GM21723 (cell line): ENCODE results near the gene NRIP1.

Experiments
- ATAC-seq: cut with Tn5 transposase; IDR thresholded peaks from one replicate; pipeline ENCODE4 v1.9.1; 2021; ENCODE audit warnings: mild to moderate bottlenecking, moderate library complexity; ENCODE audit not compliant: unreplicated experiment

The NRIP1 gene

GRCh38 chr21:15065392-15066122 is 757 bp upstream of the NRIP1 start:
- ATAC-seq: peak; percentile 39

DNA sequence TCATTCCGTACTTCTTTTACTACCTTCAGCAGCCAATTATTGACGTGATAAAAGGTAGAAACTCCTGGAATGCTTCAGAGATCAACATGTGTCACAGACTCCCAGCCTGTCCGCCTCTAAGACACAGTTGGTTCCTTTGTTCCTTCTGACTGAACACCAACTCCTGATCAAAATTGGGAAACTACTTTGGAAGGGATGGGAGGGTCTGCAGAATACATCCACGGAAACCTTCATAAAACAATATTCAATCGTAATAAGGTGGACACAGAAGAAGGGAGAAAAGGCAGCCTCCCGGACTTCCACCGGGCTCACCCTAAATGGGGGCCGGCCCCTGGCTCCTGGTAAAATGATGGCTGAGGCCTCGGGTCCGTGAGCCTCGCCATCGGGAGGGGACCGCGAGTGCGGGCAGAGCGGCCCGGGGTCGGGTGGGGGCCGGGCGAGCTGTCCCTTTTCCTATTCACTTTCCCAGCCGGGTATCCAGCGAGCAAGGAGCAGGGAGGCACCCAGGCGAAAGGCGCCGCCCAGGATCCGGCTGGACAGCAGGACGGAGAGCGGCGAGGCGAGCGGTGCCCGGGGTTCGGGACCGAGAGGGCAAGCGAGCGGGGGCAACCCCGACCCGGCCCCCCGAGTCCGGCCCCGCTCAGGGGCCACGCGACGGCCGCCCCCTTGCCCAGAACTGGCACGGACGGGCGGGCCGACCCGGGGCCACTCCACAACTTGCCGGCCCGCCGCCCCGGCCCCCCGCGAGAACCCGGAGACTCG is 805 bp downstream of the NRIP1 start:
- ATAC-seq: peak; percentile 9

DNA sequence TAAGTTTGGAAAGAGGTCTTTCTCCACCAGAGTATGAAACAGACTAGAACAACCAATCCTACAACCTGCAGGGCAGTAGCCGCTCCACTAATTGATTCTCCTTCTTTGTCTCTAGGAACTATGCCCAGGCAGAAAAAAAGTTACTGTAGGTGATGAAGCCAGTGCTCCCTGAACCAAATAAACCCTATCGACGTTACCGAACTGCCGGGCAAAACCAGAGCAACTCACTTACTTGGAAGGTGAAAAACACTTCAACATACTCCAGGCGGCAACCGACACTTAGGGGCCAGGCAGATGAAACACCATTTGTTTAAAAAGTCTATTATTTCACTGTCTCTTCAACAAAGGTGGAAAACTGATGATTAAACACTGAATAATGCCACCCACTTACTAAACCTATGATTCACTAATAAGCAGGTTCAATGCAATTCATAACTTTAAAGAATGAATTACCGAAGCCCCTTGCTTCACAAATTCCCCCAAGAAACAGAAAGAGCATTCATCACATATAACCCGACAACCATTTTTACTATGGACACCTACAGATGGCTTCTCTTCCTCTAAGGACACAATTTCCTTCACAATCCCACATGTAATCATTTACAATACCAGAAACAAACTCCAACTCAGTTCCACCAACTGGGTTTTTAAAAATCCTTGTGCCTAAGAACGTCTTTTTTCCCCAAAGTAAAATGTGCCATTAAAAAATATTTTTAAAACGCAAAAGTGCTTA is 1.6 kb downstream of the NRIP1 start:
- ATAC-seq: no peak

- no peak for ATAC-seq
Observed at GRCh38 chr21:15062606-15062965, 2.2 kb downstream of the NRIP1 start.

GRCh38 chr21:15061747-15062605 is 2.8 kb downstream of the NRIP1 start:
- ATAC-seq: no peak

DNA sequence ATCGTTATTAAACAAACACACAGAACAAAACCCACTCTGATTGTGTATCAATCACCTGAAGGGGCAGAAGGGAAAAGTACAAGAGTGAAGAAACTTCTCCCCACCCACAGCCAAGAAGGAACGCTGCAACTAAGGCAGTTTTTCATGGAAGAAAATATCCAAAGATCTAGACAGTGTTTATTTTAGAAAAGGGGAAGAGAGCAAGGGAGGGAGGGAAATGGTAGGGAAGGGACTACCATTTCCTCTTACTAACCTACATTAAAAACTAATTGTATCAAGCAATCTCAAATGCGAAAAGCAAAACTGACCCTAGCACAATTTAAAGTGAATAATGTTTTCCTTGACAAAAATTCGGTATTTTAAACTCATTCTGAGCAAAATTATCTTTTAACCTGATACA is 3.5 kb downstream of the NRIP1 start:
- ATAC-seq: no peak

DNA sequence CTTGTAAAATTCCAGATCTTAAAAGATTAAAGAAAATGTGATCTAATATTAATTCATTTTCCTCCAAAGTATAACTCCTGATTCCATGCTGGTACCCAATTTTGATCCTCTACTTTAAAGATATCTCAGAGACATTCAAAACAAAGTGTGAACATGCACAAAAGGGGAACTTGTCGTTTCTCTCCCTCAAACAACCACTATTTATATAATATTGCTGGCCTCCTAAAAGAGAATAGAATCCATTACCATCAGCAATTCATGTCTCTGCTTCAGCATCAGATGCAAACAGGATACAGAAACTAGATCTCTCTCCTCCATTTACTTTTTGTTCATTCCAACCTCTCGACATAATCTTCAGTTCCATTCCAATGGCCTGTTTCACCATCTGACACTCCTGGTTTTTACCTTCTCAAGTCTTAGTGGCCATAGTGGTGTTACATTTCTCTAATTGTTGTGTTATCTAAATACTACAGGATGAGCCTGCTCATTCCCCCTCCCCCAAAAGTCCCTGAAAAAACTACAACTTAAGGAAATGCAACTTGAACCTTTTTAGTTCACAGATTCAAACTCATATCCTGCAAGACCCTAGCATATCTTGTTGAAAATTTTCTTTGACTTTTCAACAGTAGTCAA is 4.1 kb downstream of the NRIP1 start:
- ATAC-seq: no peak

DNA sequence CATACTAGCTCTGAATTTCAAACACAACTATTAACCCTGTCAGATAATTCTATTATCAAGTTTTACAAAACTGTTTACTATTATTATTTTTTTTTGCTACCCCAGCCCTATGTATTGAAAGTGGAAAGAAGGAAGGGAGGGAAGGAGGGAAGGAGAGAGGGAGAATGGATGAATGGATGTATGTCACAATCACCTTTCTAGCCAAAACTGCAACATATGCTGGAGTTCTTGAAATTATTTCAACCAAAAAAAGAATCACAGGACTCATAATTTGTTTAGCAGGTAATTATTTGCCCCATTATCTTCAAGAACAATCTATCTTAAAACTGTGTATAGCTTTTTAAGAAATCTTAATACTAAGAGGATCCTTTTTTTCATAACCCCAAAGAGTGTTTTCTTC is 5.4 kb downstream of the NRIP1 start:
- ATAC-seq: no peak

DNA sequence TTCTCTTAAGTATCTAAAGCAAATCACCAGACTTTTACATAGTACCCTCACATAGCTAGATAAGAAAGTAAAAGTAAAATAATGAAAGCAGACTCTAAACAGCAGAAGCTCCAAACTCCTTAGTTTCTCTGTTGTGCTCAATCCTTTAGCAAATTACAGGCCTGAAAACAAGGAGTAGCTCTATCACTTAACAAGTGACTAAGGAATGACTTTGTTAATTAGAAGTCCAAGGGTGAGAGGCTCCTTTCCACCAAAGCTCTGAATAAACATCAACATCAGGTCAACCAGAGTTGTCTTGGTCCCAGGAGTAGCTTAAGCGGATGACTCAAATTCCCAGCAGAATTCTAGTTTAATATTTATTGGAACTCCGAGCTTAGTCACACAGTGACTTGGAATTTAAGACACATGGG is 5.9 kb downstream of the NRIP1 start:
- no peak for ATAC-seq

DNA sequence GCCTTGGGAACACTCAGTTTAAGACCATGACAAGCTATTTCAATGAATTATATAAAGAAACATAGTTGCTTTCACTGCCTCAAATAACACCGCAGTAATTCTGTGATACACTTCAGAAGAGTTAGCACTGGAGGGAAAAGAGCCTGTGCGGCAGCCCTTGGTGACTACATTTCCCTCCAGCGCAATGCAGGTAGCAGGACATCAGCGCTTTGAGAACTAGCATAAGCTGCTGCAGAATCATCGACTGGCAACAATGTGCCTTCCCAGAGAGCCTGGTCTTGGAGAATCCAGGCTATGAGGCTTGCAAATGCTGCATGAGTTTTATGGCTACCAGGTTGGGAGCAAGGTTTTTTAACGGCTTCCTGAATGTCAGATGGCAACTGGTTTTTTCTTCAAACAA is 7.5 kb downstream of the NRIP1 start:
- no peak for ATAC-seq

DNA sequence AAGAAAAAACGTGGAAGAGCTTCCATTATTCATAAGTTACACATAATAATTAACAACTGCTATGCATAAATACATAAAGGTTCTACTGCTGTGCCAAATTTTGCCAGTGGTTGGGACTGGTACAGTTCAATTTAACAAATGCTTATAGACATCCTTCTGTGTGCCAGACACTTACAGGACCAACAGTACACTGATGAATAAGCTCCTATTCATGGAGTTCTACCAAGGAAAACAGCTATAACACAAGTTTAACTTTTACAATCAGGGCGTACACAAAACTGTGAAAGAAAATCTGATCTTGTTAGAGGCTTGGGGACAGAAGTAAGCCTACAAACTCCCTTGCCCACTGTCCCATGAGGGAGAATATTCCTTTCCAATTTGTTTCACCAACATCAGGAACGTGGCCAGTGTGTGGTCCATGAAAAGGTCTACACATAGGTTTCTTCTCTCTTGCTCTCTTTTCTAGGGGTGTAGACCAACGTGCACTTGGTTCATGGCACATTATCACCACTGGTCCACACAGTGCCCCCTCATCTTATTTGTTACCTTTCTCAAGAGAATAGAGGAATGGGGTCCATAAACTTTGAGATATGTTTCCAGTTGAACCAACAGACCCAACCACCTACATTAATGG is 10.1 kb downstream of the NRIP1 start:
- ATAC-seq: no peak

DNA sequence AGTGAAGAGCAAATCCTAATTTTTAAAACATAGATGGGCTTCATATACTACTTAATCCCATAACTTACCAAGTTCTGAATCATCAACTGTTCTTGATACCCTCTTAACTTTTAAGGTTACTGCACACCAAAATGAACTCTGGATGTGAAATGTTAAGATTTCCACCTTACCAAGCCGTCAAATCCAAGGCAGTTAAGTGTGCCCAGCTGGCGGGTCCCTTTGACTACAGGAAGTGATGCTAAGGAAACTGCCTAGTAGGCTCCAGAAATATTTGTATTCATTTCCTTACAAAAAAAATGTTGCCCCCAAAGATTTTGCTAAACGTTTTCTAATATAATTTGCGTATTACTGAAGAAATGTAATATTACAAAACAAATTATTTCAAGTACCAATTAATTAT is 10.7 kb downstream of the NRIP1 start:
- no peak for ATAC-seq

DNA sequence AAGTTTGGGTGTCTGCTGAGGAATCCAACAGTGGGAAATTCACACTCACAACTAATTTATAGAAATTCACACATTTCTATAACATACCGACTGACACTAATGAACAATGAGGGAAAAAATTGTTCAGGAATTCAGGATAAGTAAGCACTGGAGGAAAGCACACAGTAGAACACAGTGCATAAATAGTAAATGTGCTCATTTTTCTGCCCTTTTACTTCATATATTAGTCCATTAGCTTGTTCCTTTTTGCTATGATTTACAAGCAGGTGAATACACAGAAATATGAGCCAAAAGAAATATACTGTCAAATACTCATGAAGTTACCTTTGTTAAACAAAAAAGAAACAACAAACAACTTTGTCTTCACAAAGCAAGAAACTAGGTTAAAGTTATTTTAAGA is 11.3 kb downstream of the NRIP1 start:
- no peak for ATAC-seq

DNA sequence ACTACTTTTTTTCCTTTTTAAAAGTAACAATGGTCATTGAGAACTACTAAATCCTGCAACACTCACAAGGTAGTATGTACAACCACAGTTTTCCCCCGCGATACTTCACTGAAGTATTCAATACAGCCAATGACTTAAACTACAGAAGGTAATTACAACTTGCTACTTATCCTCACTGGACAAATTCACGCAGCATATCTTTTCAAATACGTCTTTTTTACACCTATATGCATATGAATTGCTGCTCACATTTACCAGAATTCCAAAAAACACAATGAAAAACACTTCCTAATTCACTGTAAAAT is 12.4 kb downstream of the NRIP1 start:
- peak; percentile 31 for ATAC-seq

GRCh38 chr21:15051644-15052458 is 12.9 kb downstream of the NRIP1 start:
- peak; percentile 78 for ATAC-seq

- ATAC-seq: no peak
Observed at GRCh38 chr21:15050568-15051377, 14.0 kb downstream of the NRIP1 start.

DNA sequence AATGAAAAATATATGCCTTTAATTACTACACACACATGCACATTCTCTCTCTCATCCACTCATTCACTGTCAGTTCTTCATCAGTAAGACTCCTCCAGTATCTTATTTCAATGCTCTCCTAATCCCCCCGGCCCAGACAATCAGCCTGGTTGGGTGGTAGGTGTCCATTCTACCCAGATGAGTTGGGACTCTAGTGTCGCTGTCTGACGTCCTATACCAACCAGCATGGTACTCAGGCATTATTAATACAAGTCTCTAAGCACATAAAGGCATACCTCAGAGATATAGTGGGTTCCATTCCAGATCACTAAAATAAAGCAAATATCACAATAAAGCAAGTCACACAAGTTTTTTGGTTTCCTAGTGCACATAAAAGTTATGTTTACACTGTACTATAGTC is 19.8 kb downstream of the NRIP1 start:
- ATAC-seq: no peak

DNA sequence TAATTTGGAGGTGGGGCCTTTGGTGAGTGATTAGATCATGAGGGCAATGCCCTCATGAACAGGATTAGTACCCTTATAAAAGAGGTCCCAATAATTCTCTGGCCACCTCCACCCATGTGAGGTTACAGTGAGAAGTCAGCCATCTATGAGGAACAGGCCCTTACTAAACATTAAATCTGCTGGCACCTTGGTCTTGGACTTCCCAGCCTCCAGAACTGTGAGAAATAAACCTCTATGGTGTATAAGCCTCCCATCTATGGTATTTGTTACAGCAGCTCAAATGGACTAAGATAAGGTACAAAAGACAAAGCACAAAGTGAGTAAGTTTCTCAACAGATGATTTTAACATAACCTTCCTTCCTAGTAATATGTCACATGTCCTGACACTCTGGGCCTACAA is 22.3 kb downstream of the NRIP1 start:
- no peak for ATAC-seq
